ENCODE data around the gene FAM3B.

The FAM3B gene

DNA sequence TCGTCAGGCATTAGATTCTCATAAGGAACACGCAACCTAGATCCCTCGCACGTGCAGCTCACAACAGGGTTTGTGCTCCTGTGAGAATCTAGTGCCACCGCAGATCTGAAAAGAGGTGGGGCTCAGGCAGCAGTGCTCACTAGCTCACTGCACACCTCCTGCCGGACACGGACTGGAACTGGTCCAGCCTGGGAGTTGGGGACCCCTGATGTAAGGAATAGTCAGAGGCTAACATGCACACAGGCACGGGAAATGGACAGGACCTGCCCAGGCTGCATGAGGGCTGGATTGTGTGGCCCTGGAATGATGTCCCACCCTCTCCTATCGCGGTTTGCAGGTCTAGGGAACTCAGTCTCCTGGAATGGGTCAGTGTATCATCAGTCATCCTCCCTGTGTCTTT lies 86.2 kb downstream of the FAM3B start:
- H3K4me3 ChIP-seq (ENCODE audit: insufficient read length, low read depth), result no peak overlapping the region
- H3K4me1 ChIP-seq (ENCODE audit: insufficient read depth, insufficient read length), result peaks cover 3% of the 10 kb centered on the region
- H3K9ac ChIP-seq (ENCODE audit: insufficient read length, low read depth), result no peak overlapping the region
- H3K27me3 ChIP-seq (ENCODE audit: insufficient read depth, insufficient read length), result no peaks in the 10 kb centered on the region
- no peak for DNase-seq (ENCODE audit: low read depth, low spot score)
- H3K36me3 ChIP-seq (ENCODE audit: insufficient read depth, insufficient read length, low read length), result peaks cover 43% of the 10 kb centered on the region
- TF ChIP-seq ZNF274 (IDR thresholded peaks at IDR 0.05; ENCODE audit: low read depth, low read length) (no peak), SUZ12 (IDR thresholded peaks at IDR 0.05; ENCODE audit: extremely low read depth, insufficient read depth, insufficient read length) (no peak), YY1 (IDR thresholded peaks at IDR 0.05; ENCODE audit: insufficient read depth, insufficient read length) (no peak)
- no peaks in the 10 kb centered on the region for H3K9me3 ChIP-seq (ENCODE audit: insufficient read depth, low read length)

DNA sequence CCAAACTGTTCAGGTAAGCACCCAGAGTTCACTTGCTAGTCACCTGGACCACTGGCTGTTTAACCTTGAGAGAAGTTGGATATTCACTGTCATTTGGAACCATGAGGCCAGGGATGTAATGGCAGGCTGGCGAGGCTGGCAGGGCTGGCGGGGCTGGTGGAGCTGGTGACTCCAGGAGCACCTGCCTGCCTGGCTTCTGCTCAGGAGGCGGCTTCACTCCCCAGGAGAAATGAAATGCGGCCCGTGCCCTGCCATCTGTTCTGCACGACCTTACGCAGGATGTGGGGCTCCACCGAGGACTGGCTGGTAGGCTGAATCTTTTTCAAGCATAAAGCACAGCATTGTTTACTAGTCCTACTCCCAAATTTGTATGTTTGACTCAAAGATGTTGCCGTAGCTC lies 86.7 kb downstream of the FAM3B start:
- TF ChIP-seq ZNF274 (IDR thresholded peaks at IDR 0.05; ENCODE audit: low read depth, low read length) (no peak), SUZ12 (IDR thresholded peaks at IDR 0.05; ENCODE audit: extremely low read depth, insufficient read depth, insufficient read length) (no peak), YY1 (IDR thresholded peaks at IDR 0.05; ENCODE audit: insufficient read depth, insufficient read length) (no peak)
- Histone ChIP-seq H3K4me1 (ENCODE audit: insufficient read depth, insufficient read length) (peaks cover 3% of the 10 kb centered on the region), H3K36me3 (ENCODE audit: insufficient read depth, insufficient read length, low read length) (peaks cover 47% of the 10 kb centered on the region)

DNA sequence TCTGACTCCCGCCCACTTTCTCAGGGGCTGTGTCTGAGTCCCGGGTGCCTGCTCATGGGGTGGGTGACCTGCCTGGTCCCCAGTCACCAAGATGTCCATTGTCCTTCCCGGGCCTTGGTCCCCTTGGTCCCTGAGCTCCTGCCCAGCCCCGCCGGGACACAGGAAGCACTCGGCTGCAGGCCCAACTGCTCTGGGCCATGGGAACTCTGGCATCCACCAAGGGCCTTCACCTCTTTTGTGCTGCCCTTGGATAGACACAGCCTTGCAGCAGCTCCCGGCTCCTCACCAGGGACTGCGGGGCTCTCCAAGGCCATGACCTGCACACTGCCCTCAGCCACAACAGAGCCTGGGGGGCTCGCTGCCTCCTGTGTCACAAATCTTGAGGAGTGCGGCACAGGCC lies 87.4 kb downstream of the FAM3B start:
- TF ChIP-seq YY1 (IDR thresholded peaks at IDR 0.05; ENCODE audit: insufficient read depth, insufficient read length) (no peak), ZNF274 (IDR thresholded peaks at IDR 0.05; ENCODE audit: low read depth, low read length) (no peak), SUZ12 (IDR thresholded peaks at IDR 0.05; ENCODE audit: extremely low read depth, insufficient read depth, insufficient read length) (no peak)
- H3K9ac ChIP-seq (ENCODE audit: insufficient read length, low read depth), result no peak overlapping the region
- H3K27me3 ChIP-seq (ENCODE audit: insufficient read depth, insufficient read length), result no peaks in the 10 kb centered on the region
- peaks cover 46% of the 10 kb centered on the region for H3K36me3 ChIP-seq (ENCODE audit: insufficient read depth, insufficient read length, low read length)
- DNase-seq (ENCODE audit: low read depth, low spot score), result no peak
- H3K4me3 ChIP-seq (ENCODE audit: insufficient read length, low read depth), result no peak overlapping the region
- H3K4me1 ChIP-seq (ENCODE audit: insufficient read depth, insufficient read length), result peaks cover 3% of the 10 kb centered on the region
- no peaks in the 10 kb centered on the region for H3K9me3 ChIP-seq (ENCODE audit: insufficient read depth, low read length)

More for the DNA sequence above, 86.7 kb downstream of the FAM3B start:
- Histone ChIP-seq H3K9me3 (ENCODE audit: insufficient read depth, low read length) (no peaks in the 10 kb centered on the region), H3K27me3 (ENCODE audit: insufficient read depth, insufficient read length) (no peaks in the 10 kb centered on the region), H3K9ac (ENCODE audit: insufficient read length, low read depth) (no peak overlapping the region), H3K4me3 (ENCODE audit: insufficient read length, low read depth) (no peak overlapping the region)
- no peak for DNase-seq (ENCODE audit: low read depth, low spot score)

DNA sequence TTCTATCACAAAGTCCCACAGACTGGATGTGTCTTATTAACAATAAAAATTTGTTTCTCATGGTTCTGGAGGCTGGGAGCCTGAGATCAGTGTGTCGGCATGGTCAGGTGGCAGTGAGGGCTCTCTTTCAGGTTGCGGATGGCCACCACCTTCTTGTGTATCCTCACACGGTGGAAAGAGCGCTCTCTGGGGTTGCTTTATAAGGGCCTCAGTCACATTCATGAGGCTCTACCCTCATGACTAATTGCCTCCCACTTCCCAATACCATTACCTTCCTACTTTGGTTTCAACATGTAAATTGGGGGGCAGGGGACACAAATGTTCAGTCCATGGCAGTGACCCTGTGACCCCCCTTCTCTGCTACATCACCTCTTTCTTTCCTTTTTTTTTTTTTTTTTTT lies 88.7 kb downstream of the FAM3B start:
- H3K9ac ChIP-seq (ENCODE audit: insufficient read length, low read depth), result no peak overlapping the region
- H3K4me3 ChIP-seq (ENCODE audit: insufficient read length, low read depth), result no peak overlapping the region
- H3K9me3 ChIP-seq (ENCODE audit: insufficient read depth, low read length), result no peaks in the 10 kb centered on the region
- no peaks in the 10 kb centered on the region for H3K27me3 ChIP-seq (ENCODE audit: insufficient read depth, insufficient read length)
- peaks cover 3% of the 10 kb centered on the region for H3K4me1 ChIP-seq (ENCODE audit: insufficient read depth, insufficient read length)
- peaks cover 38% of the 10 kb centered on the region for H3K36me3 ChIP-seq (ENCODE audit: insufficient read depth, insufficient read length, low read length)
- DNase-seq (ENCODE audit: low read depth, low spot score), result no peak
- no peak for TF ChIP-seq YY1 (IDR thresholded peaks at IDR 0.05; ENCODE audit: insufficient read depth, insufficient read length)
- no peak for TF ChIP-seq ZNF274 (IDR thresholded peaks at IDR 0.05; ENCODE audit: low read depth, low read length)
- no peak for TF ChIP-seq SUZ12 (IDR thresholded peaks at IDR 0.05; ENCODE audit: extremely low read depth, insufficient read depth, insufficient read length)

DNA sequence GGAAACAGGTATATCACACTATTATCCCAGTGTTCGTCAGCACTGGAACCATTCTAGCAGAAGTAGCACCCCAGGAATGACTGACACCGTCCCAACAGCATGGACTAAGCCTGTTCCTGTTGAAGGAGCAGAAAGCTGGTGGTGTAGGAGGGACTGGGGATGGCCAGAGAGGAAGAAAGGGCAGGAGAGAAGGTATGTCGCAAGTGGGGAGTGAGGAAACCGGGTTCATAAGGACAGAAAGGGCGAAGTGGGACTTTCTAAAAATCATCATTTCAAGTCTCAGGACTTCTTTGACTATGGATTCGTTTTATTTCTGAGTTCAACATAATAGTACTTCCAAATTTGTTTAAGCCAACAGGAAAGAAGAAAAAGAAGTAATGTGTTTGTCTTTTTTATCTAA lies 89.7 kb downstream of the FAM3B start:
- Histone ChIP-seq H3K4me1 (ENCODE audit: insufficient read depth, insufficient read length) (peaks cover 3% of the 10 kb centered on the region), H3K9me3 (ENCODE audit: insufficient read depth, low read length) (peaks cover 6% of the 10 kb centered on the region; the same call in 1 of the 2 replicates), H3K36me3 (ENCODE audit: insufficient read depth, insufficient read length, low read length) (peaks cover 38% of the 10 kb centered on the region), H3K27me3 (ENCODE audit: insufficient read depth, insufficient read length) (no peaks in the 10 kb centered on the region), H3K4me3 (ENCODE audit: insufficient read length, low read depth) (no peak overlapping the region), H3K9ac (ENCODE audit: insufficient read length, low read depth) (no peak overlapping the region)
- TF ChIP-seq YY1 (IDR thresholded peaks at IDR 0.05; ENCODE audit: insufficient read depth, insufficient read length) (no peak), SUZ12 (IDR thresholded peaks at IDR 0.05; ENCODE audit: extremely low read depth, insufficient read depth, insufficient read length) (no peak)
- no peak for DNase-seq (ENCODE audit: low read depth, low spot score)

All from NT2/D1 (cell line).